Mammary epithelial cell (primary cell): ENCODE measurements around the gene SGCA.

Source experiments
- EZH2 ChIP-seq: IDR thresholded peaks from 2 replicates; pipeline ENCODE4 v1.6.1; 2012; ENCODE audit warnings: low read length, inconsistent platforms, borderline replicate concordance
- TF ChIP-seq, protein P1 (sequence below), 2 donors: IDR thresholded peaks in 1 of 2; conservative IDR thresholded peaks in 1 of 2; 2 replicates each; pipeline ENCODE4 v1.5.1; 2011 to 2012; ENCODE audit warnings: inconsistent platforms in 2 of 2, low read length in 2 of 2, mild to moderate bottlenecking in 2 of 2, control low read depth in 1 of 2, low read depth in 1 of 2; ENCODE audit not compliant: insufficient read depth in 1 of 2; ENCODE audit errors: extremely low read depth in 1 of 2

- TF ChIP-seq, protein P1, sequence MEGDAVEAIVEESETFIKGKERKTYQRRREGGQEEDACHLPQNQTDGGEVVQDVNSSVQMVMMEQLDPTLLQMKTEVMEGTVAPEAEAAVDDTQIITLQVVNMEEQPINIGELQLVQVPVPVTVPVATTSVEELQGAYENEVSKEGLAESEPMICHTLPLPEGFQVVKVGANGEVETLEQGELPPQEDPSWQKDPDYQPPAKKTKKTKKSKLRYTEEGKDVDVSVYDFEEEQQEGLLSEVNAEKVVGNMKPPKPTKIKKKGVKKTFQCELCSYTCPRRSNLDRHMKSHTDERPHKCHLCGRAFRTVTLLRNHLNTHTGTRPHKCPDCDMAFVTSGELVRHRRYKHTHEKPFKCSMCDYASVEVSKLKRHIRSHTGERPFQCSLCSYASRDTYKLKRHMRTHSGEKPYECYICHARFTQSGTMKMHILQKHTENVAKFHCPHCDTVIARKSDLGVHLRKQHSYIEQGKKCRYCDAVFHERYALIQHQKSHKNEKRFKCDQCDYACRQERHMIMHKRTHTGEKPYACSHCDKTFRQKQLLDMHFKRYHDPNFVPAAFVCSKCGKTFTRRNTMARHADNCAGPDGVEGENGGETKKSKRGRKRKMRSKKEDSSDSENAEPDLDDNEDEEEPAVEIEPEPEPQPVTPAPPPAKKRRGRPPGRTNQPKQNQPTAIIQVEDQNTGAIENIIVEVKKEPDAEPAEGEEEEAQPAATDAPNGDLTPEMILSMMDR (conservative IDR thresholded peaks at IDR 0.05 in 1 of 2, IDR thresholded peaks at IDR 0.05 in 1 of 2; ENCODE audit: extremely low read depth in 1 of 2, insufficient read depth in 1 of 2, low read depth in 1 of 2, low read length in 2 of 2): no peak
- no peak for TF ChIP-seq EZH2
These were observed 5.0 kb downstream of the SGCA start for GRCh38 chr17:50170662-50171370.
